Panc1 (cell line): ENCODE data around the gene SLC3A2. TPM values are rescaled to one million over a fixed set of nuclear protein-coding genes. Genes with fewer than 3 reads are reported as not detected.

Source experiments
- ATAC-seq: fragments of 200-7000 bp; cut with Tn5 transposase; 2 replicates; pipeline ENCODE4 v1.9.1; 2020; ENCODE audit warnings: mild to moderate bottlenecking, moderate library complexity
- BruUV-seq: library from RNA; stranded (reverse); fragments of 400-500 nt; replicated peaks from 2 replicates; lab custom pipeline; 2021; lab: Mats Ljungman, UMichigan
- CTCF ChIA-PET: fragments of 300-600 bp; sonication (Branson Sonifier 250); formaldehyde crosslinking; loops from one replicate; lab custom pipeline; 2022; ENCODE audit warnings: antibody characterized with exemption; lab: Charles Lee
- POLR2A ChIA-PET: fragments of 300-600 bp; sonication (Branson Sonifier 250); formaldehyde crosslinking; loops from one replicate; lab custom pipeline; 2022; ENCODE audit warnings: antibody characterized with exemption; lab: Charles Lee
- DNase-seq: peaks from one replicate; pipeline ENCODE4 v3.0.0-alpha.2; 2010; ENCODE audit warnings: low read depth, low spot score
- H3K27ac ChIP-seq: 2 replicates; pipeline ENCODE4 v1.5.1; 2011; ENCODE audit warnings: mild to moderate bottlenecking, low read length, inconsistent platforms
- H3K27me3 ChIP-seq: fragments of 200-500 bp; sonication (Bioruptor generic); 2 replicates; pipeline ENCODE4 v1.6.0; 2014; ENCODE audit warnings: low read length, inconsistent platforms; ENCODE audit not compliant: control insufficient read depth, insufficient read depth
- H3K36me3 ChIP-seq: fragments of 200-500 bp; sonication (Bioruptor generic); 2 replicates; pipeline ENCODE4 v1.5.1; 2014; ENCODE audit warnings: inconsistent platforms, mild to moderate bottlenecking, low read length, moderate library complexity; ENCODE audit not compliant: control insufficient read depth, insufficient read depth
- H3K4me1 ChIP-seq: 2 replicates; pipeline ENCODE4 v1.5.1; 2011; ENCODE audit warnings: inconsistent platforms, mild to moderate bottlenecking, low read length, moderate library complexity; ENCODE audit not compliant: control insufficient read depth, insufficient read depth
- H3K4me3 ChIP-seq, 2 experiments: 2 replicates each; pipeline ENCODE4 v1.5.1; 2011 to 2012; ENCODE audit warnings: low read depth in 2 of 2, low read length in 2 of 2, mild to moderate bottlenecking in 2 of 2, inconsistent platforms in 1 of 2, moderate library complexity in 1 of 2
- H3K9me3 ChIP-seq: fragments of 200-500 bp; sonication (Bioruptor generic); 2 replicates; pipeline ENCODE4 v1.5.1; 2014; ENCODE audit warnings: low read depth, mild to moderate bottlenecking, inconsistent platforms, low read length, moderate library complexity; ENCODE audit not compliant: control insufficient read depth, insufficient read depth
- CTCF ChIP-seq: fragments of 450-650 bp; IDR thresholded peaks from 2 replicates; pipeline ENCODE4 v1.5.1; 2017; ENCODE audit warnings: mild to moderate bottlenecking
- POLR2AphosphoS5 ChIP-seq: IDR thresholded peaks from 2 replicates; pipeline ENCODE4 v1.6.1; 2012; ENCODE audit warnings: mild to moderate bottlenecking, low read depth, low read length, moderate library complexity
- REST ChIP-seq, 2 experiments: IDR thresholded peaks; 2 replicates each; pipeline ENCODE4 v1.6.1; 2011 to 2012; ENCODE audit warnings: low read depth in 2 of 2, control low read depth in 1 of 2, low read length in 1 of 2, mild to moderate bottlenecking in 1 of 2, moderate library complexity in 1 of 2; ENCODE audit not compliant: insufficient read depth in 1 of 2
- SIN3A ChIP-seq: IDR thresholded peaks from 2 replicates; pipeline ENCODE4 v1.6.1; 2012; ENCODE audit warnings: low read depth, mild to moderate bottlenecking, low read length, moderate library complexity, borderline replicate concordance; ENCODE audit not compliant: insufficient read depth
- TCF7L2 ChIP-seq: IDR thresholded peaks from 2 replicates; pipeline ENCODE4 v1.6.1; 2011; ENCODE audit warnings: mild to moderate bottlenecking, low read depth, low read length, inconsistent platforms
- in situ Hi-C: cut with HindIII; loops from 2 replicates; pipeline ENCODE4 v1.10.0; 2016; ENCODE audit warnings: low sequenced_read_pairs, low pct_unique_long_range_greater_than_20kb
- intact Hi-C: fragments of 100-400 bp; cut with micrococcal nuclease; formaldehyde crosslinking; loops from one replicate; pipeline ENCODE4 v1.10.0; 2022; ENCODE audit not compliant: unreplicated experiment
- total RNA-seq: library from RNA; stranded (reverse); gene quantifications from one replicate; pipeline ENCODE4 v1.2.1, GENCODE V29; 2021; ENCODE audit not compliant: unreplicated experiment

The SLC3A2 gene
- total RNA-seq, 1 experiment from 2014 or later = 184 TPM

- intact Hi-C loops = no loop called here
- in situ Hi-C loops = no loop called here
- Histone ChIP-seq H3K4me3 (peak overlapping the region in 1 of 2 experiments; percentile 20; a peak in 2 of 4 replicates), H3K27me3 (0 out of 2 replicates have a peak, but pooled peaks cover 2% of the 10 kb centered on the region), H3K4me1 (peaks cover 7% of the 10 kb centered on the region; the same call in 1 of the 2 replicates), H3K9me3 (no peaks in the 10 kb centered on the region), H3K36me3 (no peaks in the 10 kb centered on the region), H3K27ac (no peak overlapping the region)
- ChIA-PET CTCF (interaction anchor here (0.6 to 1.1 kb wide), 2 partner anchors 15 to 102 kb away, joined by 3 to 4 read pairs; no protein-coding TSS in a partner anchor), POLR2A (no interaction called here)
- peak; percentile 56 for ATAC-seq
- TF ChIP-seq CTCF (no peak), REST (IDR thresholded peaks at IDR 0.05; ENCODE audit: insufficient read depth in 1 of 2, low read depth in 2 of 2, low read length in 1 of 2) (no peak), POLR2AphosphoS5 (no peak), SIN3A (no peak), TCF7L2 (no peak)
- no TSS peak for BruUV-seq
- DNase-seq = no peak
These were observed 41.0 kb downstream of the SLC3A2 start for GRCh38 chr11:62921573-62922188.

GRCh38 chr11:62922189-62922589 is 41.5 kb downstream of the SLC3A2 start:
- Histone ChIP-seq H3K4me1 (peaks cover 7% of the 10 kb centered on the region; the same call in 1 of the 2 replicates), H3K9me3 (no peaks in the 10 kb centered on the region), H3K36me3 (no peaks in the 10 kb centered on the region), H3K4me3 (no peak overlapping the region), H3K27ac (no peak overlapping the region), H3K27me3 (0 out of 2 replicates have a peak, but pooled peaks cover 2% of the 10 kb centered on the region)
- BruUV-seq = no TSS peak
- intact Hi-C loops (no loop called here), in situ Hi-C loops (no loop called here)
- ChIA-PET POLR2A (interaction anchor here (0.5 kb wide), 1 partner anchor 1308 kb away, joined by 6 read pairs; the partner anchor contains the start of gene DNAJC4), CTCF (interaction anchor here (0.6 to 1.1 kb wide), 2 partner anchors 16 to 102 kb away, joined by 3 to 4 read pairs; no protein-coding TSS in a partner anchor)
- no peak for TF ChIP-seq POLR2AphosphoS5
- peak; percentile 29 for ATAC-seq
- DNase-seq = no peak
